ENCODE measurements around the gene CUX1.

GRCh38 chr7:102203218-102203617 lies 385.8 kb downstream of the CUX1 start:
- no peak for TF ChIP-seq CTCF (IDR thresholded peaks at IDR 0.05)
- TF ChIP-seq EZH2 (IDR thresholded peaks at IDR 0.05; ENCODE audit: borderline replicate concordance, insufficient read depth, low read depth, low read length, poor library complexity, severe bottlenecking): no peak
